GM21367 (cell line): Measurements from ENCODE around the gene ZNF536.

ENCODE experiments used
- ATAC-seq: cut with Tn5 transposase; IDR thresholded peaks from one replicate; pipeline ENCODE4 v1.9.1; 2021; ENCODE audit not compliant: unreplicated experiment

The ZNF536 gene

DNA sequence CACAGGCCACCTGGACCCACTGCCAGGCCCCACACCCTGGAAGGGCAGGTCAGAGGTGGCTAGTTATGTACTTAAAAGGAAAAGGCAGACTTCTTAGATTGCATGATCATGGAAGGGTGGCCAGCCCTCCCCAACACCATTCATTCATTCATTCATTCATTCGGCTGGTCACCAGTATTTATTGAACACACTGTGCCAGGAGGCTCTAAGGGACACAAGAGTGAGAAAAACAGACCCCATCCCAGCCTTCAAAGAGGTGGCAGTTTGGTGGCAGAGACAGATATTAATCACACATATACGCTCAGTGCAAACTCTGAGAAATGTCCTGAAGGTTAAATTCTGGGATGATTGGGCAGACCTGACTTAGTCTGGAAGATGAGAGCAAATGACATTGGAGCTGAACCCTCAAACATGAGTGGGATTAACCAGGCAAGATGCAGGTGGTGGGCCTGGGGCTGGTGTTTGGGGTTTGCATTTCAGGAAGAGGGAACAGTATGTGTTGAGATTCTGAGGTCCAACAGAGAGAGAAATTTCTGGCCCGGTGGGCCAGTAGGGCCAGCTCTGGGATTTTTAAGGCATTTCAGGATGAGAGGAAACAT is 147.5 kb downstream of the ZNF536 start:
- ATAC-seq, result no peak

DNA sequence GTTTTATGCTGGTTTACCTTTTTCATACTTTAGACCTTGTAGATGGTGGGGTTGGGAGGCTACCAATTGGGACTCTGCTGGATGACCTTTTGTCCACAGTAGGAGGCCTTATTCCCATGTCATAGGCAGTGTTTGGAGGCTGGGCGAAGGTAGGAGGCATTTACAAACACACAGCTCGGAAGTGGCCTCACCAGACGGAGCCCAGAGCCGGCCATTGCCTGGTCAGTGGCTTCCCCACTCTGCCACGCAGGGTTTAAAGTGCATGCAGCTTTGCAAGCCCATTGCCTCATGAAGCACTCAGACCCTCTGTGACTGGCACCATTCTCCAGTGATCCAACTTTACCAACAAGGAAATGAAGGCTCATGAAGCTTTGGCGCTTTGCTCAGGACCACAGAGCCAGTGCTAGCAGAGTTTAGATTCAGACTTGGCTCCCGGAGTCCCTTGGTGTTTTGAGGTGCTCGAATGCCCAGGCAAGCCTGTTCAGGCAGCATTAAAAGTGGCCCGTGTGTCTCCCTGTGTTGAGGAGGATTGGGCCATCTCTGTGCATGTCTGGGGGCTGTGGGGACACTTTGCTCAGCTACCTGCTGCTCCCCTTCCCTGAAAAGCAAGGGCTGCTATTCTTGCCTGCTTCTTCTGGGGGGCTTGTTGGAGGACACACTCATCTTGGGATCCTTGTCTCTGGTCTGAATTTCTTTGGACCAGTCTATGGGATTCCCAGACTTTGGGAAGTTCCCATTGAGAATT is 148.7 kb downstream of the ZNF536 start:
- no peak for ATAC-seq

DNA sequence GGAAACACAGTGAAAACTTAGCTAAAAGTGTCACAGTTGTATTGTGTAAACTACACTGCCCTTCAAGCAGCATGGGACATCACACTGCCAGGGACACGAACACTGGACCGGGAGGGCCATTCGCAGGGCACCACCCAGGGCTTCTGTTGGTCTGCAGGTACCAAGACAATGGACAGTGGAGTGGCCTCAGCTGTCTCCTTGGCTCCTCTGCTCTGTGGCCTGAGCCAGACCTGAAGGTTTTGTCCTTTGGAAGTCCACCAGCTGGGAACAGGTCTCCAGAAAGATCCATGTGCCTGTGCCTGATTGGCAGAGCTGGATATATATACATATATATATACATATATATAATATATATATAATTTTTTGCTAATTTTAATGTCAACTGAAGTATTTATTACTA is 149.8 kb downstream of the ZNF536 start:
- ATAC-seq, result no peak

DNA sequence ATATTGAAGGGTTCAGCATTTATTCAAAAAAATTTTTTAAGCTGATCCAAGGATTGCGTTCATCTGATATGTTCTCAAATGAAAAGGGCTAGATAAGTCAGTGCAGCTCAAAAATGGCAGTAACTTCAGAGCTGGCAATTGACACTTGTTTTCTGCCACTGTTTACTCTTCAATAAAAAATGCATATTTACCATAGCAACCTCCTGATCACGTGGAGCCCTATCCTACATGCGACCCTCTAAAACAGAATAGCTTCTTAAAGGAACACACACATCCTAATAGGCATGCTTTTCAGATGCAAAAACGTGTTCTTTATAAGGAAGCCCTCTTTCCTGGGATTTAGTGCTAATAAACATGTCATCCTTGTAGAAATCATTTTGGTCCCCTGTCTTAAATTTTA is 150.2 kb downstream of the ZNF536 start:
- no peak for ATAC-seq

DNA sequence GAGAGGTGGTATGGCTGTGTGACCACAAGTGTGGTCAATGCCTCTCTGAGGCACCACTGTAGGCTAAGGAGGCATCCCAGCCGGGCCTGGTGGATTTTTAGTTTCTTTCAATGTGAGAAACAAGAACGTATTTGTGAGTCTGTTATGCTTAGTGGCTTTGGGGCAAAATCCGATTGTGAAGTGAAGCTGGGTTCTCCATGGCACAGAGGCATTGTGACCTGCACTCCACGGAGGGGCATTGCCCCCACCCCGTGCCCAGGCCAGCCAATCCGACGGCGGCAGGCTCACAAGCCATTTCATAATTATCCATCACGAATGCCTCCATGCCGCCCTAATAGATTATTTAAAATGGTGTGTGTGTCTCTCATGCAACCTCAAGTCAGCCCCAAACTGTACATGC is 151.6 kb downstream of the ZNF536 start:
- no peak for ATAC-seq

DNA sequence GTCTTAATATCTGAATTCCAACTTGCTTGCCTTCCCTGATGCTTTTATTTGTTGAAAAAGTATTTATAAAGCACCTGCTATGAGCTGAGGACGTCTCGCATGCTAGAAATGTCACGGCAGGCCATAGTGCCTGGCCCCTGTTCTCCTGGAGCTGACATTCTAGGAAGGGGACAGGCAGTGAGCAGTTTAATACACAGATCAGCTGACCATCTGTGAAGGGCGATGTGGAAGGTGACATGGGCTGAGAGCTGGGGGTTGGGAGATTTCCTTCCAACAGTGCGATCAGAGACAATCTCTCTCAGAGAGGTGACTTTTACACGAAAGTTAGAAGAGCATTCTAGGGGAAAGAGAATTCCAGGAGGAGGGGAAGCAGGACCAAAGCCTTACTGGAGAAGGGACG is 153.2 kb downstream of the ZNF536 start:
- no peak for ATAC-seq

DNA sequence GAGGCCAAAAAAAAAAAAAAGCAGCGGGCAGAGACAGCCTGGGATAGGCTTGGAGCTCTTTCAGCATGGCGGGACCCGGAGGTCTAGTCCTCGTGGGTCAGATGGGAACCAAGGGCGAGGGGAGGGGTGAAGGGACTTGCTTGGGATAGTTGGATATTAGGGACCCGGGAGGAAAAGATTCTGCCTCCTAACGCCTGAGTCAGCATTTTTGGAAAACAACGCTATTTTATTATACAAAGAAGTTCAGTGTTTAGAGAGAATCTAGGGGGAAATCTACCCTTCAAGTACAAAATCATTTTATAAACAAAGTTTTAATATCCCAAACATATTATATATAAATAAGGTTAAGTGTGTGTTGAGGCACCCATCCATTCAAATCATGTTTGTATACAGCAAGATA is 156.7 kb downstream of the ZNF536 start:
- ATAC-seq, result no peak

DNA sequence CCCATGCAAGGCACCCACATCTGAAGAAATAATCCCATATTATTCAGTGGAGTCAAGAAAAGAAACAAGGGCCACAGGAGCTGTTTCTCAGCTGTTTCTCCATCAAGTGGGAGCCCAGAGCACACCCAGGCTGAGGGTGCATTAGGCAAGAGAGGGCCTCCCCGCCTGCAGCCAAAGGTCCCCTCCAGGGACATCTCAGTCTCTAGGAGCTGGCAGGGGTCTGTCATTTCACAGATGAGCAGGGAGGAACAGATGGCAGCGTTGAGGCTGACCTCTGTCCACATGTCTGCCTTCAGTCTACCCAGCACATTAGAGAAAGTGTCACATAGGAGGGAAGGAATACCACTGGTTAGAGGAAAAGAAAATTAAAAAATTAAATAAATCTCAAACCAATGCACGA is 157.7 kb downstream of the ZNF536 start:
- ATAC-seq, result no peak

DNA sequence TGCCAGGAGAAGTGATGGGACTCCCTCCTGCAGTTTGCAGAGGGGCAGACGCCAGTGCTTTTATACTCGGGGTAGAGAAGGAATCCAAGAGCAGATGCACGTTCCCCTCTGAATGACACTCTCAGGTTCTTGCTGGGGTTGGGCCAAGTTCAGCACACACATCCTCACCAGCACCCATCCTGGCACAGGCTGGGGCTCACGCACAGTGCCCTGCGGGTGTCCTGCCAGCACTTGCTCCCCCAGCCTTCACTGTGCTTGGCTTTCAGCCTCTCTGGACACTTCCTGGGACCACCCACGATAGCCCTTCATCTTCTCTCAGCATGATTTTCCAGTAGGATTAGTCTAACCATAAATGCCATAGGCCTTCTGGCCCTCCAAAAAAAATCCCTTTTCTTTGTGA is 158.6 kb downstream of the ZNF536 start:
- no peak for ATAC-seq

DNA sequence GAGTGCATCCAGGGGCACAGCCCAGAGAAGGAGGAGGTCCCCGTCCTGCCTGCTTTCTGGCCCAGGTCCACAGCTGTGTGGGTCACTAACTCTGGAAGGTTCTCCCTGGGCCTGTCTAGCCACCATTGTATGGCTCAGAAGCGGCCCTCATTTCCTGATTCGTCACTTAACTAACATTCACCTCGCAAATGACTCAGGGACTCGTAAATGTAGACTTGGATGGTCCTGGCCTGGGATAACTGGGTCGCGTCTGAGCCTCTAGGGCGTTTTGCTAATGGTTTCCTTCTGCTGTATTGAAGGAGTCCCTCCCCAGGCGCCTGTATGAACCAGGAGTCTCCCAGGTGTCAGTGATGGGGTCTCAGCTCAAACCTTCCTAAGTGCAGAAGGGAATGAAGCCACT is 162.8 kb downstream of the ZNF536 start:
- ATAC-seq, result no peak

DNA sequence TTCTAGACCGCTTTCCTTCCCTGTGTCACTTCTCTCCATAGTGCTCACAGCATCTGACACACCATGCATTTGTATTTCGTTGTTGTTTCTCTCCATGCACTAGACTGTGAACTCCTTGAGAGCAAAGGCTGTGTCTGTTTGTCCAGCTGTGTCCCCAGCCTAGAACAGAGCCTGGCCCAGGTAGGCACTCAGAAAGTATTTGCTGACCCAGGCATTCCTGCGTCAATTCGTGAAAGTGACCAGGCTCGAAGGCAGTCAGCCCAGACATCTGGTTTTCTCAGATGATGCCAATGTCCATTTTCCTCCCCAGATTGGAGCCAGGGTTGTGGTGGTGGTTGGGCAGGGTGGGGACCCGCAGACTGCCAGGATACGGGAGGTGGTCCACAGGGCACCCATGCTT is 164.8 kb downstream of the ZNF536 start:
- no peak for ATAC-seq

DNA sequence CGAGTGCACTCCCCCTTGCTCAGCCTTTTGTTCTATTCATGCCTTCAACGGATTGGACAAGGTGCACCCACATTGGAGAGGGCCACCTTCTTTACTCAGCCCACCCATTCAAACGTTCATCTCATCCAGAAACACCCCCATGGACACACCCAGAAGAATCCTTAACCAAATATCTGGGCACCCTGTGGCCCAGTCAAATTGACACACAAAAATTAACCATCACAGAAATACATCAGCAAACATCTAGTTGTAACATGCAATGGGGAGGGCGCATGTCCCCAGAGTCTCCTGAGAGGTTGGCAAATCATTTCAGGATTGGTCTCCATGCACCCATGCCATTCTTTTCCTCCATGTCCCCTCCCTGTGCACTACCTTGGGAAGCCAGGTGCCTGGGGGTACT is 167.1 kb downstream of the ZNF536 start:
- ATAC-seq, result no peak

DNA sequence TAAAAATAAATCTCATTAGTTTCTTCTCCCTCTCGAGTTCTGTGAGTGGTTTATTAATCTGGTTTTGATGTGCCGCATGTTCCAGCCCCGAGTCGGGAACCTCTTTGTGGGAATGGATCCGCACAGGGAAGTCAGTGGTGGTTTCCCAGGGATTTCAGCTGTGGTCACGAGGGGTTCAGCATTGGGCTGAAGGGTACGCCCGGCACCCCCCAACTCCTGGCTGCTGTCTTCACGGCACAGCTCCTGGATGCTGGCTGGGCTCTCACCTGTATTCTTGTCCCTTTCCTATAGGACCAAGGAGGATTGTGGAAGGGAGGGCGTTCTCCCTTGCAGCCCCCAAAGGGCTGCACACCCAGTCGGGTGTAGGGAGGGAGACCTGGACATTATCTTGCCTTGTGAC is 167.8 kb downstream of the ZNF536 start:
- no peak for ATAC-seq

DNA sequence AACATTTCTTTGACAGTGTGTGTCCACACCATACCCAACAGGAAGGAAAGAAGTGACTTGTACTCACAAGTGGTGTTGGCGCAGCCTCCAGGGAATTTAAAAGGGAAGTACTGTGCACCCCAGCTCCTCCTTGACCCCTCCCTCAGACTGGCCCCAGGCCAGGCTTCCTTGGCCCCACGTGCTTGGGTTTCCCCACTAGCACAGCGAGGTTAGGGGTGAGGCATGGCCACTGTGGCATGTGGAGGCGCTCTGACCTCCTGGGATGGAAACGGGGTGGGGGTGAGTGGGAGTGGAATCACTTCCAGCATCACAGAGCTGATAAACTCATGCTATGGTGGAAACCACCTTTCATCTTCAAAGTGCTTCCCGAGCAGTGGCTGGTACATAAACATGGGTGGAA is 168.6 kb downstream of the ZNF536 start:
- ATAC-seq, result no peak

DNA sequence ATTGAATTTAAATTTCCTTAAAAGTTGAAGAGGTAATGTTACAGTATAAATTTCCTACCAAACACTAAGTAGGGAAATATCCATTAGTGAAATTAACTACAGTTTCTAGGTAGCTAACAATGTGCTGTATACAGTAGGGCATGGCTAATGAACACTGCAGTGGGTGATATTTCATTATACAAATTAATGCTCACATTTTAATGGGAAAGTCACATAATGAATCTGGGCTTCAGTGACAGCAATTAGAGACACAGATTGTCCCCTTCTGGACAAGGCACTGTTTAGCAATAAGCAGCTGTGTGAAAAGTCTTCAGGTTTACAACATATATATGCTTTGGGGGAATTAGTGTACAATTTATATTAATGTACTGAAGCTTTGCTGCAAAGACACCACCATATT is 169.4 kb downstream of the ZNF536 start:
- no peak for ATAC-seq

DNA sequence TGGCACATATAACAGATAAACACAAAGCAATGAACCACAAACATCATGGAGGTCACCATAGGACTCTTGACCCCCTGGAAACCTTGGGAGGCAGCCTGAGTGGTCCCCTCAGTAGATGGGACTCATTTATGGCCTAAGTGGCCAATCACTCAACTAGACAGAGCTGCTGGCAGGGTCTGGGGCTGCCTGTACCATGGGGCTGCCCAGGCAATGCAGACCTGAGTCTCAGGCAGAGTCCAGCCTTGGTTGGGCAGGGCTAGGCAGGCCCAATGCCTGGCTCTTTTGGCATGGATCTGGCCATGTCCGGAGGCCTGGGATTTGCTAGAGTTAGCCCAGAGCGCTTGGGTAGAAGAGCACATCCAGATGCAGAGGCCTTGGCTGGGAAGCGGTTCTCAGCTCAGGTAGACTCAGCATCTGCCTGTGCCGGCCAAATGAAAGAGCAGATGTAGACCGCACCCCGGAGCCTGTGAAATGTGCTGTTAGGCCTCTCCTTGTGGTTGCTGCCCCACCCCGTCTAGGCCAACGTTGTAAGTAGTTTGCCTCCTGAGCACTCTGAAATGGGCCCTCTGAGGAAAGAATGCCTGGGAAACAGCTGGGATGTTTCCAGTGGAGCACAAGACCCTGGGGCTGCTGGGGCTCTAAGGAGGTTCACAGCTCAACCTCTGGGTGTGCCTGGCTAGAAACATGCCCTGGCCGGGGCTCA is 171.2 kb downstream of the ZNF536 start:
- no peak for ATAC-seq

DNA sequence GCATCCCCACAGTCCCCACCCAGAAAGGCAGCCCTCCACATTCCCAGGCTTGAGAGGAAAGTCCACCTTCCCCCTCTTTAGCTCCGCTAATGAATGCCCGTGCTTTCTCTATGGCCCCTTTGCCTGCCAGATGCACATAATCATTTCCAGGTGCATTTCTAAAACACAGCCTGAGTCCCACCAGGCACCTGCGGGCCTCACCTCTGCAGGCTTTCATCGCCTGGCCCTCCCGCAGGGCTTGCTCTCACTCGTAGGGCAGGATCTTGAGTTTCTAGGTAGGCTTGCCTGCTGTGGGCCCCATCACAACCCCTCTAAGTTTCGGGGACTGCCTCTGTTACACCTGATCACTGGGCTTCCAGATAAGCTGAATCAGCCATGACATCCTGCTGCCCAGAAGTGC is 173.6 kb downstream of the ZNF536 start:
- ATAC-seq, result no peak

DNA sequence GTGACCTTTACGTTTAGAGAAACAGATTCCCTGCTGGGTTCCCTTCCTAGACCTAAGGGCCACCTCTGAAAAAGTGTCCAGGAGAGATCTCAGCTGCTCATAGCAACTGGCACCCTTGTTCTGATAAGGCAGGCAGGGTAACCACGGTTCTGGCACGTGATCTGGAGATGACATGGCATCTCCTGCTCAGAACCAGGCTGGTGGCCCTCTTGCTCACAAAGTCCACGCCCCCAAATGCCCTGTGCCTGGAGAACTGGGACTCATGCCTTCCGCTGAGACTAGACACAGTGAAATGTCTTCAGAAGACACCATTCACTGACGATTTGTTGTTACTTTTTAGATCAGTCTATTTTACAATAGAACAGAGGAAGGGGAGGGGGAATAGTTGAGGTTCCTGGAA is 174.1 kb downstream of the ZNF536 start:
- ATAC-seq, result no peak

DNA sequence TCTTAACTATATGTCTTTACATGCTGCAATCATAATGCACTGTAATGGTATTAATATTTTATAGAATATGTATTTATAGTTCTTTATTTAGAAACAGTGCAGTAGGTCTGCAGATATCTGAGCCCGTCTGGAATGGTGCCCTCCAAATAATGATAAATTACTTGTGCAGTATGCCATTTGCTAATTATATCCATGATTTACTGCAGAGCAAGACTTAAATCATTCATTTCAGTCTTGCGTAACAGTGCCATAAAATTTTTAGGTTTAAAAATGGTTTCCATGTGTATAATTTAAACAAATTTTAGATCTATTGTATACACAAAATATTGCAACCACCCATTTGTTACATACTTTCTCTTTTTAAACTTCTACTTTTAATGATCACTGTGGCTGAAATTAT is 175.1 kb downstream of the ZNF536 start:
- no peak for ATAC-seq

DNA sequence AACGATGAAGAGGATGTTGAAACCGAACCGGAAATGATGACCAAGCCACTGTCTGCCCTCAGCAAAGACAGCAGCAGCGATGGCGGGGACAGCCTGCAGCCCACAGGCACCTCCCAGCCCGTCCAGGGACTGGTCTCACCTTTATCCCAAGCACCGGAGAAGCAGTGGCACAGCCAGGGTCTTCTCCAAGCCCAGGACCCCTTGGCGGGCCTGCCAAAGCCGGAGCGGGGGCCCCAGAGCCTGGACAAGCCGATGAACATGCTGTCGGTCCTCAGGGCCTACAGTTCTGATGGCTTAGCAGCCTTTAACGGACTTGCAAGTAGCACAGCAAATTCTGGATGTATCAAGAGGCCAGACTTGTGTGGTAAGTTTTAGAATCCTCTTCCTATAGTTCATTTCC is 177.0 kb downstream of the ZNF536 start:
- no peak for ATAC-seq

DNA sequence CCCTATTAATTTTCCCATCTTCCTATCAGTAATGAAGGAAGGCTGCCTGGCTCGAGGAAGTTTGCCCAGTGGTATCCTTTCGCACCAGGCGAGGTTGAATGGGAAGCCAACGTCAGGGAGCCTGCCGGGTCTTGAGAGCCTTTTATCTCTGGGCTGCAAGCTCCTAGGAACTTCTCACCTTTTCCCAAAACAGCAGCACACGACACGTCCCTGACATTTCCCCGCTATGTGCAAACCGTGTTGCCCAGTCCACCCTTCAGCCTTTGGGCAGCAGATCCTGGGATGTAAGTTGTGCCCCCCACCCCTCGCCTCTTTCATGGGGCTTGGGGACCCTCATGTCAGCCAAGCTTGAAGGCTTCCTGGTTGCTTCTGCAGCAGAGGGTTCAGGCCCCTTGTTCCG is 179.1 kb downstream of the ZNF536 start:
- no peak for ATAC-seq

DNA sequence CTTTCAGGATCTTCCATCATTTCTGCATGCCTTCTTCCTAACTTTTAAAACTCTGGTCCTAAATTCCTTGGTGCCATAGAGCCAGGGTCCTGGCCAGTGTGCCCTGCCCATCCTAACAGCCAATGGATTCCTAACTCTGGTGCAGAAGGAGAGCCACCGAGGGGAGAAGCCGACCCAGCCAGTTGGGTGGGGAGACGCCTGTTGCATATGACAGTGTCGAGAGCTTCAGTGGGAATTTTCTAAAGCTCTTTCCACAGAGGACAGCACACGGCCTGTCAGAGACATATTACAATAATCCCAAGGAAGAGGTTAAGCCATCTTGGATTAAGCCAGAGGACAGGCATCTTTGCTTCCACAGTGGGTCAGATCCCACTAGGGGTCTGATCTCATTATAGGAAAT is 180.4 kb downstream of the ZNF536 start:
- ATAC-seq, result no peak
